NOMO-1 (cell line): Measurements from ENCODE around the gene EMC8.

Experiments used
- DNase-seq, 2 experiments: peaks; one replicate each; lab custom pipeline; 2025; ENCODE audit not compliant: unreplicated experiment in 2 of 2; lab: John Stamatoyannopoulos, UW

EMC8 gene

GRCh38 chr16:85761861-85762260 lies 37.5 kb downstream of the EMC8 start:
- peak; percentile 83 to 93 for DNase-seq

GRCh38 chr16:85759631-85760419 lies 39.5 kb downstream of the EMC8 start:
- DNase-seq = peak; percentile 45 to 71

GRCh38 chr16:85759136-85759535 lies 40.2 kb downstream of the EMC8 start:
- peak; percentile 91 to 95 for DNase-seq

- no peak for DNase-seq
Observed at GRCh38 chr16:85757341-85757822, 42.0 kb downstream of the EMC8 start.

GRCh38 chr16:85755929-85756768 lies 43.2 kb downstream of the EMC8 start:
- DNase-seq = peak in 1 of 2 experiments; percentile 73

- DNase-seq = no peak
Observed at GRCh38 chr16:85754413-85754812, 44.9 kb downstream of the EMC8 start.

GRCh38 chr16:85753976-85754375 lies 45.4 kb downstream of the EMC8 start:
- no peak for DNase-seq

- DNase-seq = no peak
Observed at GRCh38 chr16:85753559-85753958, 45.8 kb downstream of the EMC8 start.

- no peak for DNase-seq
Observed at GRCh38 chr16:85752511-85753420, 46.6 kb downstream of the EMC8 start.

GRCh38 chr16:85751698-85752501 lies 47.4 kb downstream of the EMC8 start:
- DNase-seq = no peak

GRCh38 chr16:85750827-85751697 lies 48.3 kb downstream of the EMC8 start, which contains the start of gene C16orf74:
Gene C16orf74 (minus strand): TSS chr16:85751096. CDS start chr16:85735217, 15,879 bp downstream.
- peak; percentile 36 to 56 for DNase-seq

GRCh38 chr16:85750146-85750826 lies 49.1 kb downstream of the EMC8 start:
- DNase-seq = peak; percentile 72 to 90

- DNase-seq = no peak
Observed at GRCh38 chr16:85749771-85750145, 49.6 kb downstream of the EMC8 start.

GRCh38 chr16:85746460-85747215 lies 52.7 kb downstream of the EMC8 start:
- no peak for DNase-seq

GRCh38 chr16:85738923-85739715 lies 60.2 kb downstream of the EMC8 start:
- no peak for DNase-seq

GRCh38 chr16:85736921-85737320 lies 62.4 kb downstream of the EMC8 start:
- no peak for DNase-seq

GRCh38 chr16:85735946-85736345 lies 63.4 kb downstream of the EMC8 start:
- DNase-seq = no peak
